K562 (cell line): Measurements from ENCODE around the gene TMEM203. TPM values are rescaled to one million over a fixed set of nuclear protein-coding genes. Genes with fewer than 3 reads are reported as not detected.
A peak's percentile ranks its signal among the peaks of the same experiment; 100 is the strongest.

Experiments used
- DMBX1 ChIP-seq: fragments of 250-450 bp; sonication (Bioruptor Pico); IDR thresholded peaks from 2 replicates; pipeline ENCODE4 v1.8.0; 2022; ENCODE audit warnings: inconsistent platforms, mild to moderate bottlenecking, moderate library complexity, borderline replicate concordance
- FOXK1 ChIP-seq: sonication (generic); formaldehyde crosslinking; IDR thresholded peaks from 2 replicates; pipeline ENCODE4 v1.8.0; 2022; ENCODE audit warnings: missing genetic modification reagents, mild to moderate bottlenecking, borderline replicate concordance
- MED1 ChIP-seq: sonication (generic); formaldehyde crosslinking; IDR thresholded peaks from 2 replicates; pipeline ENCODE4 v1.8.1; 2023; ENCODE audit warnings: missing genetic modification reagents, borderline replicate concordance
- MTF1 ChIP-seq: fragments of 250-450 bp; sonication (Bioruptor Pico); IDR thresholded peaks from 2 replicates; pipeline ENCODE4 v1.9.0; 2021; ENCODE audit warnings: moderate library complexity, mild to moderate bottlenecking, inconsistent platforms, borderline replicate concordance
- NELFE ChIP-seq: IDR thresholded peaks from 2 replicates; pipeline ENCODE4 v1.6.1; 2011; ENCODE audit warnings: mild to moderate bottlenecking; ENCODE audit not compliant: insufficient read depth, insufficient read length
- NFIX ChIP-seq: fragments of 250-450 bp; sonication (Bioruptor Pico); IDR thresholded peaks from 2 replicates; pipeline ENCODE4 v1.4.0; 2020; ENCODE audit warnings: low read depth, mild to moderate bottlenecking, moderate library complexity
- RBFOX2 ChIP-seq: fragments of 200-400 bp; formaldehyde crosslinking; IDR thresholded peaks from 2 replicates; pipeline ENCODE4 v1.6.1; 2017; ENCODE audit warnings: low read depth, mild to moderate bottlenecking, low read length, moderate library complexity
- TAF1 ChIP-seq: IDR thresholded peaks from 2 replicates; pipeline ENCODE4 v1.6.1; 2011; ENCODE audit warnings: mild to moderate bottlenecking, low read length, moderate library complexity; ENCODE audit not compliant: insufficient read depth, control insufficient read depth, severe bottlenecking; ENCODE audit errors: extremely low read depth
- ZFP30 ChIP-seq: fragments of 250-450 bp; sonication (Bioruptor Pico); IDR thresholded peaks from 2 replicates; pipeline ENCODE4 v1.8.0; 2022; ENCODE audit warnings: moderate library complexity, mild to moderate bottlenecking, inconsistent platforms, borderline replicate concordance
- ZNF224 ChIP-seq: sonication (generic); formaldehyde crosslinking; IDR thresholded peaks from 2 replicates; pipeline ENCODE4 v1.8.0; 2022; ENCODE audit warnings: mild to moderate bottlenecking, missing genetic modification reagents
- ZNF436 ChIP-seq: fragments of 250-450, 450-650 bp; sonication (Bioruptor Pico); formaldehyde crosslinking; IDR thresholded peaks from 2 replicates; pipeline ENCODE4 v1.7.0; 2020; ENCODE audit warnings: mild to moderate bottlenecking
- ZNF707 ChIP-seq: fragments of 250-450 bp; sonication (Bioruptor Pico); conservative IDR thresholded peaks from 2 replicates; pipeline ENCODE4 v1.8.0; 2022; ENCODE audit warnings: inconsistent platforms, mild to moderate bottlenecking, moderate library complexity
- polyA plus RNA-seq, 8 experiments: library from polyadenylated mRNA; depleted of rRNA in 4 of 8; stranded (reverse) in 5 of 8; unstranded in 3 of 8; fragments of >200 nt; fragmentation: Nextera tagmentation in 2 of 8; fragmentation: Illumina TruSeq in 1 of 8; extraction: Ambion mirVana in 2 of 8; extraction: Trizol in 1 of 8; gene quantifications; 2 replicates each; pipeline versions ENCODE4 v1.2.1 to v1.2.3, GENCODE V29; 2011 to 2014; ENCODE audit warnings: inconsistent platforms in 1 of 8, missing spikeins in 1 of 8
- total RNA-seq, 7 experiments: library from RNA; depleted of rRNA in 6 of 7; stranded (reverse); fragments of >200 nt in 6 of 7; fragmentation: Illumina TruSeq in 2 of 7; extraction: Trizol in 2 of 7; gene quantifications; 2 replicates each; pipeline versions ENCODE4 v1.2.1 to v1.2.3, GENCODE V29; 2011 to 2021; ENCODE audit warnings: low replicate concordance in 1 of 7
- TF ChIP-seq, protein P1 (sequence below): fragments of 250-450 bp; sonication (Bioruptor Pico); IDR thresholded peaks from 2 replicates; pipeline ENCODE4 v1.5.1; 2021; ENCODE audit warnings: mild to moderate bottlenecking
- TF ChIP-seq, protein P2 (sequence below), 3 experiments: fragments of 200-800 bp in 1 of 3; fragments of 250-450 bp in 1 of 3; fragments of 450-650 bp in 1 of 3; sonication (Bioruptor Pico) in 1 of 3; sonication (Bioruptor generic) in 1 of 3; formaldehyde crosslinking in 1 of 3; IDR thresholded peaks; 2 replicates each; pipeline versions ENCODE4 v1.6.1 to v1.8.0; 2016 to 2022; ENCODE audit warnings: mild to moderate bottlenecking in 2 of 3, missing genetic modification characterization in 2 of 3, missing compliant biosample characterization in 1 of 3, moderate library complexity in 1 of 3
- TF ChIP-seq, protein P3 (sequence below): sonication (generic); formaldehyde crosslinking; IDR thresholded peaks from 2 replicates; pipeline ENCODE4 v1.5.0; 2020; ENCODE audit warnings: missing genetic modification reagents
- TF ChIP-seq, protein P4 (sequence below): fragments of 150-350 bp; IDR thresholded peaks from 2 replicates; pipeline ENCODE4 v1.6.1; 2014; ENCODE audit warnings: low read depth, mild to moderate bottlenecking, low read length, borderline replicate concordance

TMEM203 gene
- total and polyA plus RNA-seq, 9 of the 15 experiments (the other 6 are each of a cell fraction or from before 2014, with no cell fraction given), result 8.8 to 59.5 (median 37.6) TPM

DNA sequence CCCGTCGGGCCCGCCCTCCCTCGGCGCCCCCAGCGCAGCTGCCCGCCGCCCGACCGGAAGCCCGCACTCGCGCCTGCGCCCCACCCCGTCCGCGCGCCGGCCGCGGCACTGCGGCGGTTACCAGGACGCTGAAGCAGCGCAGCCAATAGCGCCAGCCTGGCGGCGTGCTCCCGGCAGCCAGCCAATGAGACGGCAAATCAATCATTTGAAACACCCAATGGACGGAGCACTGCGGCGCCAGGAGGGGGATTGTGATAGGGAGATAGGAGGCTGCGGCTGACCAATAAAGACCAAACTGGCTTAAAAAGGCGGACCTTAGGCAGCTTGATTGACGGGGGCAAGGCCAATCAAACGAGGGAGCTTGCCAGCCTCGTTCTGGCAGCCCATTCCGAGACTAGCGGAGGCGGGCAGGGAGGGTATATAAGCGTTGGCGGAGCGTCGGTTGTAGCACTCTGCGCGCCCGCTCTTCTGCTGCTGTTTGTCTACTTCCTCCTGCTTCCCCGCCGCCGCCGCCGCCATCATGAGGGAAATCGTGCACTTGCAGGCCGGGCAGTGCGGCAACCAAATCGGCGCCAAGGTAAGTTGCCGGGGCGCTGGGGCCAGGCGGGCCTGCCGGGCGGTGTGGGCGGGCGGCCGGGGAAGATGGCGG, 35.5 kb upstream of the TMEM203 start, which contains the start of gene TUBB4B (continued):
- peak; percentile 98 for TF ChIP-seq RBFOX2
- TF ChIP-seq NELFE, result peak; percentile 75
- TF ChIP-seq TAF1, result peak; percentile 99
- TF ChIP-seq, protein P1, sequence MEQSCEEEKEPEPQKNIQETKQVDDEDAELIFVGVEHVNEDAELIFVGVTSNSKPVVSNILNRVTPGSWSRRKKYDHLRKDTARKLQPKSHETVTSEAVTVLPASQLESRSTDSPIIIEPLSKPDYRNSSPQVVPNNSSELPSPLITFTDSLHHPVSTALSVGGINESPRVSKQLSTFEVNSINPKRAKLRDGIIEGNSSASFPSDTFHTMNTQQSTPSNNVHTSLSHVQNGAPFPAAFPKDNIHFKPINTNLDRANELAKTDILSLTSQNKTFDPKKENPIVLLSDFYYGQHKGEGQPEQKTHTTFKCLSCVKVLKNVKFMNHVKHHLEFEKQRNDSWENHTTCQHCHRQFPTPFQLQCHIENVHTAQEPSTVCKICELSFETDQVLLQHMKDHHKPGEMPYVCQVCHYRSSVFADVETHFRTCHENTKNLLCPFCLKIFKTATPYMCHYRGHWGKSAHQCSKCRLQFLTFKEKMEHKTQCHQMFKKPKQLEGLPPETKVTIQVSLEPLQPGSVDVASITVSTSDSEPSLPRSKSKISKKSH (CRISPR knock-in tag), result no peak
- TF ChIP-seq ZFP30 (CRISPR knock-in tag), result no peak
- no peak for TF ChIP-seq DMBX1
- no peak for TF ChIP-seq ZNF224 (CRISPR knock-in tag)
- TF ChIP-seq MTF1, result no peak
- TF ChIP-seq NFIX (CRISPR knock-in tag), result no peak
- TF ChIP-seq ZNF436, result no peak
- TF ChIP-seq FOXK1, result peak; percentile 41; the same call in 1 of the 2 replicates
- TF ChIP-seq, protein P2, sequence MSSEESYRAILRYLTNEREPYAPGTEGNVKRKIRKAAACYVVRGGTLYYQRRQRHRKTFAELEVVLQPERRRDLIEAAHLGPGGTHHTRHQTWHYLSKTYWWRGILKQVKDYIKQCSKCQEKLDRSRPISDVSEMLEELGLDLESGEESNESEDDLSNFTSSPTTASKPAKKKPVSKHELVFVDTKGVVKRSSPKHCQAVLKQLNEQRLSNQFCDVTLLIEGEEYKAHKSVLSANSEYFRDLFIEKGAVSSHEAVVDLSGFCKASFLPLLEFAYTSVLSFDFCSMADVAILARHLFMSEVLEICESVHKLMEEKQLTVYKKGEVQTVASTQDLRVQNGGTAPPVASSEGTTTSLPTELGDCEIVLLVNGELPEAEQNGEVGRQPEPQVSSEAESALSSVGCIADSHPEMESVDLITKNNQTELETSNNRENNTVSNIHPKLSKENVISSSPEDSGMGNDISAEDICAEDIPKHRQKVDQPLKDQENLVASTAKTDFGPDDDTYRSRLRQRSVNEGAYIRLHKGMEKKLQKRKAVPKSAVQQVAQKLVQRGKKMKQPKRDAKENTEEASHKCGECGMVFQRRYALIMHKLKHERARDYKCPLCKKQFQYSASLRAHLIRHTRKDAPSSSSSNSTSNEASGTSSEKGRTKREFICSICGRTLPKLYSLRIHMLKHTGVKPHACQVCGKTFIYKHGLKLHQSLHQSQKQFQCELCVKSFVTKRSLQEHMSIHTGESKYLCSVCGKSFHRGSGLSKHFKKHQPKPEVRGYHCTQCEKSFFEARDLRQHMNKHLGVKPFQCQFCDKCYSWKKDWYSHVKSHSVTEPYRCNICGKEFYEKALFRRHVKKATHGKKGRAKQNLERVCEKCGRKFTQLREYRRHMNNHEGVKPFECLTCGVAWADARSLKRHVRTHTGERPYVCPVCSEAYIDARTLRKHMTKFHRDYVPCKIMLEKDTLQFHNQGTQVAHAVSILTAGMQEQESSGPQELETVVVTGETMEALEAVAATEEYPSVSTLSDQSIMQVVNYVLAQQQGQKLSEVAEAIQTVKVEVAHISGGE (CRISPR knock-in tag; IDR thresholded peaks at IDR 0.05), result peak in 1 of 3 experiments; percentile 80; a peak in 2 of 6 replicates
- TF ChIP-seq, protein P3, sequence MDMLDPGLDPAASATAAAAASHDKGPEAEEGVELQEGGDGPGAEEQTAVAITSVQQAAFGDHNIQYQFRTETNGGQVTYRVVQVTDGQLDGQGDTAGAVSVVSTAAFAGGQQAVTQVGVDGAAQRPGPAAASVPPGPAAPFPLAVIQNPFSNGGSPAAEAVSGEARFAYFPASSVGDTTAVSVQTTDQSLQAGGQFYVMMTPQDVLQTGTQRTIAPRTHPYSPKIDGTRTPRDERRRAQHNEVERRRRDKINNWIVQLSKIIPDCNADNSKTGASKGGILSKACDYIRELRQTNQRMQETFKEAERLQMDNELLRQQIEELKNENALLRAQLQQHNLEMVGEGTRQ (CRISPR knock-in tag), result no peak
- TF ChIP-seq, protein P4, sequence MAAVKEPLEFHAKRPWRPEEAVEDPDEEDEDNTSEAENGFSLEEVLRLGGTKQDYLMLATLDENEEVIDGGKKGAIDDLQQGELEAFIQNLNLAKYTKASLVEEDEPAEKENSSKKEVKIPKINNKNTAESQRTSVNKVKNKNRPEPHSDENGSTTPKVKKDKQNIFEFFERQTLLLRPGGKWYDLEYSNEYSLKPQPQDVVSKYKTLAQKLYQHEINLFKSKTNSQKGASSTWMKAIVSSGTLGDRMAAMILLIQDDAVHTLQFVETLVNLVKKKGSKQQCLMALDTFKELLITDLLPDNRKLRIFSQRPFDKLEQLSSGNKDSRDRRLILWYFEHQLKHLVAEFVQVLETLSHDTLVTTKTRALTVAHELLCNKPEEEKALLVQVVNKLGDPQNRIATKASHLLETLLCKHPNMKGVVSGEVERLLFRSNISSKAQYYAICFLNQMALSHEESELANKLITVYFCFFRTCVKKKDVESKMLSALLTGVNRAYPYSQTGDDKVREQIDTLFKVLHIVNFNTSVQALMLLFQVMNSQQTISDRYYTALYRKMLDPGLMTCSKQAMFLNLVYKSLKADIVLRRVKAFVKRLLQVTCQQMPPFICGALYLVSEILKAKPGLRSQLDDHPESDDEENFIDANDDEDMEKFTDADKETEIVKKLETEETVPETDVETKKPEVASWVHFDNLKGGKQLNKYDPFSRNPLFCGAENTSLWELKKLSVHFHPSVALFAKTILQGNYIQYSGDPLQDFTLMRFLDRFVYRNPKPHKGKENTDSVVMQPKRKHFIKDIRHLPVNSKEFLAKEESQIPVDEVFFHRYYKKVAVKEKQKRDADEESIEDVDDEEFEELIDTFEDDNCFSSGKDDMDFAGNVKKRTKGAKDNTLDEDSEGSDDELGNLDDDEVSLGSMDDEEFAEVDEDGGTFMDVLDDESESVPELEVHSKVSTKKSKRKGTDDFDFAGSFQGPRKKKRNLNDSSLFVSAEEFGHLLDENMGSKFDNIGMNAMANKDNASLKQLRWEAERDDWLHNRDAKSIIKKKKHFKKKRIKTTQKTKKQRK, result peak; percentile 95
- no peak for TF ChIP-seq MED1 (CRISPR knock-in tag)
- no peak for TF ChIP-seq ZNF707
